Loucy (cell line): ENCODE measurements around the gene ZBED1.

Experiments
- H2AFZ ChIP-seq: fragments of 200-600 bp; sonication (generic); 2 replicates; pipeline ENCODE4 v1.6.0; 2016; ENCODE audit warnings: antibody characterized with exemption, mild to moderate bottlenecking, low read length, moderate library complexity
- H3F3A ChIP-seq: fragments of 200-600 bp; 2 replicates; pipeline ENCODE4 v1.6.0; 2016; ENCODE audit warnings: antibody characterized with exemption, low read depth, mild to moderate bottlenecking
- H3K27me3 ChIP-seq: fragments of 200-600 bp; sonication (generic); 2 replicates; pipeline ENCODE4 v1.6.1; 2014; ENCODE audit warnings: low read length, mild to moderate bottlenecking; ENCODE audit not compliant: insufficient read depth, poor library complexity, severe bottlenecking
- H3K36me3 ChIP-seq: fragments of 200-600 bp; sonication (generic); 2 replicates; pipeline ENCODE4 v1.6.1; 2016; ENCODE audit warnings: low read length; ENCODE audit not compliant: insufficient read depth
- H3K4me1 ChIP-seq: fragments of 200-600 bp; sonication (generic); 2 replicates; pipeline ENCODE4 v1.5.1; 2014; ENCODE audit warnings: low read length, mild to moderate bottlenecking; ENCODE audit not compliant: insufficient read depth, poor library complexity, severe bottlenecking
- H3K4me2 ChIP-seq: fragments of 200-600 bp; sonication (generic); 2 replicates; pipeline ENCODE4 v1.6.0; 2014; ENCODE audit warnings: antibody characterized with exemption, low read length, low read depth, mild to moderate bottlenecking; ENCODE audit not compliant: poor library complexity, severe bottlenecking
- H3K4me3 ChIP-seq: fragments of 200-600 bp; sonication (generic); 2 replicates; pipeline ENCODE4 v1.5.1; 2014; ENCODE audit warnings: low read length, mild to moderate bottlenecking, mixed read lengths; ENCODE audit not compliant: poor library complexity, severe bottlenecking
- H3K79me2 ChIP-seq: fragments of 200-600 bp; sonication (generic); 2 replicates; pipeline ENCODE4 v1.6.1; 2014; ENCODE audit warnings: low read length; ENCODE audit not compliant: insufficient read depth
- H3K9ac ChIP-seq: fragments of 200-600 bp; sonication (generic); 2 replicates; pipeline ENCODE4 v1.6.0; 2014; ENCODE audit warnings: mild to moderate bottlenecking, low read depth, low read length, moderate library complexity; ENCODE audit not compliant: poor library complexity, severe bottlenecking
- H3K9me2 ChIP-seq: fragments of 200-600 bp; sonication (generic); replicated peaks from 2 replicates; pipeline ENCODE4 v1.6.1; 2016; ENCODE audit warnings: low read depth, low read length, mixed read lengths
- H3K9me3 ChIP-seq: fragments of 200-600 bp; sonication (generic); 2 replicates; pipeline ENCODE4 v1.6.1; 2014; ENCODE audit warnings: mild to moderate bottlenecking, antibody characterized with exemption, low read length, low read depth; ENCODE audit not compliant: insufficient read depth
- H4K20me1 ChIP-seq: fragments of 200-600 bp; sonication (generic); 2 replicates; pipeline ENCODE4 v1.6.0; 2014; ENCODE audit warnings: antibody characterized with exemption, low read length, mild to moderate bottlenecking; ENCODE audit not compliant: insufficient read depth, poor library complexity, severe bottlenecking
- EZH2phosphoT487 ChIP-seq: fragments of 200-600 bp; IDR thresholded peaks from 2 replicates; pipeline ENCODE4 v1.6.1; 2018; ENCODE audit warnings: antibody characterized with exemption, mild to moderate bottlenecking, moderate library complexity, borderline replicate concordance
- TF ChIP-seq, protein P1 (sequence below): fragments of 200-600 bp; sonication (generic); conservative IDR thresholded peaks from 2 replicates; pipeline ENCODE4 v1.5.1; 2014; ENCODE audit warnings: mild to moderate bottlenecking, antibody characterized with exemption, low read length

The ZBED1 gene

DNA sequence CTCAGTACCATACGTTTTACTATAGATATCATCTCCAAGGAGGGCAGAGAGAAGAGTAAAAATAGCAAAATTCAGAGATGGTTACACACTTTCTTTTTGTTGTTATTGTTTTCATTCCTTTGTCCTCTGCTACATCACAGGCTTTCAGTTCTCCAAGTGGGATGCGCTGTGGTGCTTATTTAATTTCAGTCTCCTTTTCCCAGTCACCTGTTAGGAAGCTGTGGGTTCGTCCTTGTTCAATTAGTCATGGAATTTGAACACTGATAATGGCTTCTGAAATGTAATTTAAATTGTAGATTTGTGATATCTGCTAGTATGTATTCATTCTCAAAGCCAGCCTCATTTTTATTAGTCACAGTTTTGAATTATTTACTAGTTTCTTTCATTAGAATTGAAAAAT lies 38.8 kb upstream of the ZBED1 start:
- no peaks in the 10 kb centered on the region for H3K4me1 ChIP-seq
- TF ChIP-seq, protein P1, sequence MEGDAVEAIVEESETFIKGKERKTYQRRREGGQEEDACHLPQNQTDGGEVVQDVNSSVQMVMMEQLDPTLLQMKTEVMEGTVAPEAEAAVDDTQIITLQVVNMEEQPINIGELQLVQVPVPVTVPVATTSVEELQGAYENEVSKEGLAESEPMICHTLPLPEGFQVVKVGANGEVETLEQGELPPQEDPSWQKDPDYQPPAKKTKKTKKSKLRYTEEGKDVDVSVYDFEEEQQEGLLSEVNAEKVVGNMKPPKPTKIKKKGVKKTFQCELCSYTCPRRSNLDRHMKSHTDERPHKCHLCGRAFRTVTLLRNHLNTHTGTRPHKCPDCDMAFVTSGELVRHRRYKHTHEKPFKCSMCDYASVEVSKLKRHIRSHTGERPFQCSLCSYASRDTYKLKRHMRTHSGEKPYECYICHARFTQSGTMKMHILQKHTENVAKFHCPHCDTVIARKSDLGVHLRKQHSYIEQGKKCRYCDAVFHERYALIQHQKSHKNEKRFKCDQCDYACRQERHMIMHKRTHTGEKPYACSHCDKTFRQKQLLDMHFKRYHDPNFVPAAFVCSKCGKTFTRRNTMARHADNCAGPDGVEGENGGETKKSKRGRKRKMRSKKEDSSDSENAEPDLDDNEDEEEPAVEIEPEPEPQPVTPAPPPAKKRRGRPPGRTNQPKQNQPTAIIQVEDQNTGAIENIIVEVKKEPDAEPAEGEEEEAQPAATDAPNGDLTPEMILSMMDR = no peak
- no peak for TF ChIP-seq EZH2phosphoT487
- no peaks in the 10 kb centered on the region for H4K20me1 ChIP-seq
- no peaks in the 10 kb centered on the region for H3K9me3 ChIP-seq
- H3F3A ChIP-seq = no peaks in the 10 kb centered on the region
- no peaks in the 10 kb centered on the region for H3K36me3 ChIP-seq
- H2AFZ ChIP-seq = no peak overlapping the region
- no peaks in the 10 kb centered on the region for H3K79me2 ChIP-seq
- no peak overlapping the region for H3K9ac ChIP-seq
- no peaks in the 10 kb centered on the region for H3K9me2 ChIP-seq
- no peaks in the 10 kb centered on the region for H3K27me3 ChIP-seq
- H3K4me3 ChIP-seq = no peak overlapping the region
- no peak overlapping the region for H3K4me2 ChIP-seq

DNA sequence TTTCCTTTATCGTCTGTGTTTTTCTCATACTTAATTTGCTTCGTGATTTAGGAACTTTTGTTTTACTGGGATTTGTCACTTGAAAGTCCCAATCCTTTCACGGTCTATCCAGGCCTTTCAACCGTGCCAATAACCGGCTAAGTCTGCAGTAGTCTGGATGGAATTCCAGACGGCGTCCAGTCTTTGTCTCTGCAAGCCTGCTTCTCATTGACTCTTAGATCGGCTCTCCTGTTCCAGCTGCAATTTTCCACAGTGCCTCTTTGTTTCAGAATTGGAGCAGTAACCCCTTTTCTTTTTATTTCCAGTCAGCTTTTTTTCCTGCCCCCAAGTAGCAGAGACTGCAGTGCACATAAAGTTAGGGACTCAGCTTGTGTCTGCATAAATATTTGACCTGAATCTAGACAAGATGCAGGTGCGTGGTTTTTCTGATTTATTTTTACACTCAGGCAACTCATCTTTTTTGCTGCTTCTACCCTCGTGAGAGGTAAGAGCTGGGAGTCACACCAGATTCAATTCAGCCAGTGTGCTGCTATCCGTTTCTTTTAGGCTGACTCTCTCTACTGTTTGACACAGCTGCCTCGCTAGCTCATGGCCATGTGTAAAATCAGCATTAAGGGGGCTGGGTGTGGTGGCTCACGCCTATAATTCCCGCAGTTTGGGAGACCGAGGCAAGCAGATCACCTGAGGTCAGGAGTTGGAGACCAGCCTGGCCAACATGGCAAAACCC lies 37.4 kb upstream of the ZBED1 start:
- Histone ChIP-seq H3K4me2 (no peak overlapping the region), H3K9me3 (no peaks in the 10 kb centered on the region), H3K27me3 (no peaks in the 10 kb centered on the region), H3F3A (no peaks in the 10 kb centered on the region), H2AFZ (no peak overlapping the region), H3K36me3 (no peaks in the 10 kb centered on the region), H3K9ac (no peak overlapping the region), H3K9me2 (no peaks in the 10 kb centered on the region), H4K20me1 (no peaks in the 10 kb centered on the region), H3K4me3 (no peak overlapping the region), H3K79me2 (no peaks in the 10 kb centered on the region), H3K4me1 (no peaks in the 10 kb centered on the region)
- no peak for TF ChIP-seq EZH2phosphoT487
- TF ChIP-seq, protein P1 = no peak

DNA sequence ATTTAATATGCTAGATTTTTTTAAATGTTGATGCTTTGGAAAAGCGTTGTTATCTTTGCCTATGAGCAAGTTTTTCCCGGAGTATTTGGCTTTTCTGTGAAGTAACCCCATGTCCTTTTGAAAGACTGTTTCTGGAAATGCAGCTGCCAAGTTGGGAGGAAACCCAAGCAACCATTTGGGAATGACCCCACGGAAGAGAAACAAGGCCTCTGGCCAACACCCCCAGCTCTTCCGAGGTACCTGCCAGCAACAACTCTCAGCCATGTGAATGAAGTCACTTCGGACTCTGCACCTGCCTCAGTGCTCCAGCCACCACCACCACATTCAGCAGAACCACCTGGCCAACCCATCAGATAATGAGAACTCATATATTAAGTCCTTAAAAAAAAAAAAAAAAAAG lies 36.2 kb upstream of the ZBED1 start:
- no peaks in the 10 kb centered on the region for H3K27me3 ChIP-seq
- H3K4me2 ChIP-seq = no peak overlapping the region
- no peaks in the 10 kb centered on the region for H3K9me3 ChIP-seq
- TF ChIP-seq, protein P1 = no peak
- no peak for TF ChIP-seq EZH2phosphoT487
- no peaks in the 10 kb centered on the region for H3K9me2 ChIP-seq
- no peak overlapping the region for H3K9ac ChIP-seq
- no peak overlapping the region for H2AFZ ChIP-seq
- H3K79me2 ChIP-seq = no peaks in the 10 kb centered on the region
- H4K20me1 ChIP-seq = no peaks in the 10 kb centered on the region
- no peak overlapping the region for H3K4me3 ChIP-seq
- H3K4me1 ChIP-seq = no peaks in the 10 kb centered on the region
- no peaks in the 10 kb centered on the region for H3F3A ChIP-seq
- no peaks in the 10 kb centered on the region for H3K36me3 ChIP-seq
